ENCODE results near the gene OXLD1.

OXLD1 gene

DNA sequence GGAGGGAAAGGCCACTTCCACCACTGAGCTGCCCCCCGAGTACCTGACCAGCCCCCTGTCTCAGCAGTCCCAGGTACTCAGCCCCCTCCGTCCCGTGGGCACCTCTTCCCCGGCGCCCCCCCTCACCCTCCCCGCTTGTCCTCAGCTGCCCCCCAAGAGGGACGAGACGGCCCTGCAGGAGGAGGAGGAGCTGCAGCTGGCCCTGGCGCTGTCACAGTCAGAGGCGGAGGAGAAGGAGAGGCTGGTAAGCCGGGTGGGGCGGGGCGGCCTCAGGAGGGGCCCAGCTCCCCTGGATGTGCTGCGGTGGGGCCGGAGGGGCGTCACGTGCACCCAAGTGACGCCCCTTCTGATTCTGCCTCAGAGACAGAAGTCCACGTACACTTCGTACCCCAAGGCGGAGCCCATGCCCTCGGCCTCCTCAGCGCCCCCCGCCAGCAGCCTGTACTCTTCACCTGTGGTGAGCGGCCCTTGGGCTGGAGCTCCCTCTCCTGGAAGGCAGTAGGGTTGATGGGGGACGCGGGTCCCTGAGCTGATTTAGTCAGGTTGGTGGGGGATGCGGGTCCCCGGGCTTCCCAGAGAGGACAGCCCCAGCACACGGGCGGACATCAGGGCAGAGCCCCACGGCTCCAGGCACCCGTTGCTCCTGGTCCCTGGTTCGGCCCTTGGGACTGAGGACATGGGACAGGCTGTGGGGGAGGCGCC, 27.3 kb upstream of the OXLD1 start:
- ATAC-seq (no peak), DNase-seq (no peak)
- Mint-ChIP-seq H3K27ac (no peak overlapping the region), H3K9me3 (no peaks in the 10 kb centered on the region), H3K4me3 (no peak overlapping the region), H3K36me3 (ENCODE audit: low read depth) (peaks cover 32% of the 10 kb centered on the region), H3K4me1 (peaks cover 3% of the 10 kb centered on the region), H3K27me3 (no peaks in the 10 kb centered on the region)

DNA sequence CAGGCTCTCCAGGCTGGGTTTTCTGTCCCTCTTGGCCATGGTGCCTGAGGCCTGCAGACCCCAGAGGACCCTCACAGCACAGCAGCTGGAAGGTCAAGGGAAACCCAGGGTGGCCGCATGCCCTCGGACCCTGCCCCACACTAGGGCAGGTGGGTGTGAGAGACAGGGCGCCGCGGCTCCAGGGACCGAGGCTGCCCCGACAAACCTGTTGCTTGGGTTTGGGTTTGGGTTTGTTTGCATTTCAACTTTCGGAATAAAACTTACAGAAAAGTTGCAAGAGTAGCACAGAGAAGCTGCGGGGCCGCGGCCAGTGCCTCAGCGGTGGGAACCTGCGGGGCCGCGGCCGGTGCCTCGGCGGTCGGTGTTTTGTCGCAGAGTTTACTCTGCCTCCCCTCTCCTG, 25.2 kb upstream of the OXLD1 start:
- DNase-seq (no peak), ATAC-seq (no peak)
- peaks cover 30% of the 10 kb centered on the region for H3K36me3 Mint-ChIP-seq (ENCODE audit: low read depth)
- no peak overlapping the region for H3K4me3 Mint-ChIP-seq
- no peak overlapping the region for H3K27ac Mint-ChIP-seq
- H3K9me3 Mint-ChIP-seq = no peaks in the 10 kb centered on the region
- no peaks in the 10 kb centered on the region for H3K27me3 Mint-ChIP-seq
- H3K4me1 Mint-ChIP-seq = peaks cover 8% of the 10 kb centered on the region

DNA sequence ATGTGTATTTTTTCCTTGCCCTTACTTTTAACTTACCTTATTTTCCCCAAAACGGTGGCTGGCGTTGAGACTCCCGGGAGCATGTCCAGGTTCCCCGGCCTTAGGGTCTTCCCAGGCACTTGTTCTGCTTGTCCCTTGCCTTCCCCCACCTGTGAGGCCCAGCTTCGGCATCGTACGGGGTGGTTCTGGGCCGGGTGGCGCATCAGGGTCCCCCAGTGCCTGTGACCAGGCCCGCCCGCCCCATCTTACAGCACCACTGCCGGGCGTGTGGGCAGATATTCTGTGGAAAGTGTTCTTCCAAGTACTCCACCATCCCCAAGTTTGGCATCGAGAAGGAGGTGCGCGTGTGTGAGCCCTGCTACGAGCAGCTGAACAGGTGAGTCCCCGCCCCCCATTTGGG, 24.8 kb upstream of the OXLD1 start:
- Mint-ChIP-seq H3K36me3 (ENCODE audit: low read depth) (peaks cover 33% of the 10 kb centered on the region), H3K27me3 (no peaks in the 10 kb centered on the region), H3K4me3 (no peak overlapping the region), H3K27ac (no peak overlapping the region), H3K9me3 (no peaks in the 10 kb centered on the region), H3K4me1 (peaks cover 10% of the 10 kb centered on the region)
- DNase-seq (no peak), ATAC-seq (no peak)

GRCh38 chr17:81690549-81690948, 24.1 kb upstream of the OXLD1 start:
- Mint-ChIP-seq H3K4me1 (peaks cover 14% of the 10 kb centered on the region), H3K36me3 (ENCODE audit: low read depth) (peaks cover 36% of the 10 kb centered on the region), H3K9me3 (no peaks in the 10 kb centered on the region), H3K27me3 (no peaks in the 10 kb centered on the region), H3K4me3 (no peak overlapping the region), H3K27ac (no peak overlapping the region)
- DNase-seq = no peak
- ATAC-seq = no peak

- Mint-ChIP-seq H3K4me3 (no peak overlapping the region), H3K27me3 (no peaks in the 10 kb centered on the region), H3K4me1 (peaks cover 19% of the 10 kb centered on the region), H3K9me3 (no peaks in the 10 kb centered on the region), H3K36me3 (ENCODE audit: low read depth) (peaks cover 39% of the 10 kb centered on the region), H3K27ac (no peak overlapping the region)
- no peak for ATAC-seq
- DNase-seq = no peak
These were observed 23.7 kb upstream of the OXLD1 start for GRCh38 chr17:81690066-81690465.

DNA sequence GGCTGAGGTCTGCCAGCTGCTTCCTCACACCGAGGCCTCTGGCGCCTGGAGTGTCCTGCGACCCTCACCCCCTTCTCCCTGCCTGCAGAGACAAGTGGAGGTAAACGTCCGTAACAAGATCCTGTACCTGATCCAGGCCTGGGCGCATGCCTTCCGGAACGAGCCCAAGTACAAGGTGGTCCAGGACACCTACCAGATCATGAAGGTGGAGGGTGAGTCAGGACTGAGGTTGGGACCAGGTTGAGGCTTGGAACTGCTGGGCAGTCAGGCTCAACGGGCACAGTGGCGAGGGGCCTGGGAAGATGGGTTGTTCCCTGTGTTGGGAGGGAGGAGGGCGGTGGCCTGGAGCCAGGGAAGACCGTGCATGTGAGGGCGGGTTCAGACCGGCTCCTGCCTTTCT, 22.2 kb upstream of the OXLD1 start:
- Mint-ChIP-seq H3K36me3 (ENCODE audit: low read depth) (peaks cover 46% of the 10 kb centered on the region), H3K27ac (no peak overlapping the region), H3K4me1 (peaks cover 29% of the 10 kb centered on the region), H3K9me3 (no peaks in the 10 kb centered on the region), H3K4me3 (no peak overlapping the region), H3K27me3 (peaks cover 2% of the 10 kb centered on the region)
- ATAC-seq (no peak), DNase-seq (no peak)

DNA sequence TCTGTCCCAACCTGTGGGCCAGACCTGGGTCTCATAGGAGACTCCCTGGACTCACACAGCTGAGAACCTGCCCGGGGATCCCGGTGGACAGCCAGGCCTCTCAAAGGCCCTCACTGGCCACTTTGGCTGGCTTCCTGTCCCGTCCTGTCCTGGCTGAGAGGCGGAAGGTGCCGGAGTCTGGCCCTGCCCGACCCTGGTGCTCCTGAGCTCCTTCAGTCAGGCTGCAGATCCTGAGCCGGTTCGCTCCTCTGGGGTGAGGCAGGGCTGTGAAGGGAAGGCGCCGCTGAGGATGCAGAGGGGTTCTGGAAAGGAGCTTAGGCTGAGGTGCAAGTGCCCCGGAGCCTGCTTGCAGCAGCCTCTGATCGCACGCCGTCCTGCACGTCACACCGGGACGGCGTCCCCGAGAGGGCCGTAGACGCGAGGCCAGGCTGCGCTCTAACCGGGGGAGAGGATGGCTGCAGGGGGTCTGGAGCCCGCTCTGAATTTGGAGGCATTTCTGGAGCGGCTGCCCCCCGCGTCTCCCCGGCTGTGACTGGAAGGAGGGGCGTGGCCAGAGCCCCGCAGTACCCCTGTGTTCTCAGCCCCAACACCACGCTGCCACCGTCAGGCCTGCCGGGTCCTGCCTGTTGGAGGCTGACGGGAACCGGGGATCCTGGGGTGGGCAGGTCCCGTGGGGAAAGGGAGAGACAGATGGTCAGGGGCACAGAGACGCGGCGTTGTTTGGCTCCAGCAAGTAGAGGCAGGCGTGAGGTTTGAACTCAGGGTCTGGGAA, 21.6 kb upstream of the OXLD1 start:
- H3K9me3 Mint-ChIP-seq = no peaks in the 10 kb centered on the region
- no peak overlapping the region for H3K4me3 Mint-ChIP-seq
- peaks cover 47% of the 10 kb centered on the region for H3K36me3 Mint-ChIP-seq (ENCODE audit: low read depth)
- peaks cover 31% of the 10 kb centered on the region for H3K4me1 Mint-ChIP-seq
- ATAC-seq (no peak), DNase-seq (no peak)
- no peak overlapping the region for H3K27ac Mint-ChIP-seq
- H3K27me3 Mint-ChIP-seq = peaks cover 2% of the 10 kb centered on the region

DNA sequence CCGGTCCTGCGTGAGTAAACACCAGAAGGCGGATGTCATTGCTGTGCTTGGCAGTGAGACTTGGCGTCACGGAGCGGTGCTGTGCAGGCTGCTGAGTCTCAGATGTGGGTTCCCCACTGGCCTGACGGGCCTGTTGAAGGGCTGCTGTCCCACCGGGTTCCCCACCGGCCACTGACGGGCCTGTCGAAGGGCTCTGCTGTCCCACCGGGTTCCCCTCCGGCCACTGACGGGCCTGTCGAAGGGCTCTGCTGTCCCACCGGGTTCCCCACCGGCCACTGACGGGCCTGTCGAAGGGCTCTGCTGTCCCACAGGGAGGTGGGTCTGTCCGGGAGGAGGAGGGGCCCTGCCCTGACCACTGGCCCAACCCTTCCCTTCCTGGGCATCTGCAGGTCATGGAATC, 20.2 kb upstream of the OXLD1 start:
- H3K4me1 Mint-ChIP-seq = peaks cover 41% of the 10 kb centered on the region
- ATAC-seq (no peak), DNase-seq (no peak)
- no peak overlapping the region for H3K27ac Mint-ChIP-seq
- H3K27me3 Mint-ChIP-seq = peaks cover 2% of the 10 kb centered on the region
- H3K4me3 Mint-ChIP-seq = no peak overlapping the region
- peaks cover 40% of the 10 kb centered on the region for H3K36me3 Mint-ChIP-seq (ENCODE audit: low read depth)
- no peaks in the 10 kb centered on the region for H3K9me3 Mint-ChIP-seq

DNA sequence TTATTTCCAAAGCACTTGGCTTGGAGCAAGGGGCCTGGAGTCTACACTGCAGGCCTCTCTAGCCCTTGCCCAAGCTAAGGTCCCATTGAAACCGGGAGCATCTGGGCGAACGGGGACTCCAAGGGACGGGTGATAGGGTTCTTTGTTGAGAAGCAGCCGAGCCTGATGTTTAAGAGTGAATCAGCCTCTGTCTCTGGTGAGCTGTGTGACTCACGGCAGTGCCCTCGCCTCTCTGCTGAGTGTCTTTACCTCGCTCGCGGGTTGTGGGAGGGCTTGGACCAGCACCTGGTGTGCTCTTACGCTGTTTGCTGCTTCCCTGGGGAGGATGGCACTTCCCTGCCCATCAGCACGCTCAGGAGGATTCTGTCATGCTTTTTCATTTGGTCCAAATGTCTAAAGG, 18.7 kb upstream of the OXLD1 start:
- Mint-ChIP-seq H3K27ac (peak overlapping the region; percentile 91), H3K4me1 (peaks cover 43% of the 10 kb centered on the region), H3K27me3 (peaks cover 2% of the 10 kb centered on the region), H3K4me3 (peak overlapping the region; percentile 92), H3K36me3 (ENCODE audit: low read depth) (peaks cover 44% of the 10 kb centered on the region), H3K9me3 (no peaks in the 10 kb centered on the region)
- DNase-seq = peak; percentile 54
- ATAC-seq = peak; percentile 44

GRCh38 chr17:81684442-81684911, 18.1 kb upstream of the OXLD1 start:
- Mint-ChIP-seq H3K4me3 (peak overlapping the region; percentile 92), H3K27ac (peak overlapping the region; percentile 91), H3K27me3 (peaks cover 2% of the 10 kb centered on the region), H3K9me3 (no peaks in the 10 kb centered on the region), H3K36me3 (ENCODE audit: low read depth) (peaks cover 42% of the 10 kb centered on the region), H3K4me1 (peaks cover 43% of the 10 kb centered on the region)
- ATAC-seq (no peak), DNase-seq (peak; percentile 43)

DNA sequence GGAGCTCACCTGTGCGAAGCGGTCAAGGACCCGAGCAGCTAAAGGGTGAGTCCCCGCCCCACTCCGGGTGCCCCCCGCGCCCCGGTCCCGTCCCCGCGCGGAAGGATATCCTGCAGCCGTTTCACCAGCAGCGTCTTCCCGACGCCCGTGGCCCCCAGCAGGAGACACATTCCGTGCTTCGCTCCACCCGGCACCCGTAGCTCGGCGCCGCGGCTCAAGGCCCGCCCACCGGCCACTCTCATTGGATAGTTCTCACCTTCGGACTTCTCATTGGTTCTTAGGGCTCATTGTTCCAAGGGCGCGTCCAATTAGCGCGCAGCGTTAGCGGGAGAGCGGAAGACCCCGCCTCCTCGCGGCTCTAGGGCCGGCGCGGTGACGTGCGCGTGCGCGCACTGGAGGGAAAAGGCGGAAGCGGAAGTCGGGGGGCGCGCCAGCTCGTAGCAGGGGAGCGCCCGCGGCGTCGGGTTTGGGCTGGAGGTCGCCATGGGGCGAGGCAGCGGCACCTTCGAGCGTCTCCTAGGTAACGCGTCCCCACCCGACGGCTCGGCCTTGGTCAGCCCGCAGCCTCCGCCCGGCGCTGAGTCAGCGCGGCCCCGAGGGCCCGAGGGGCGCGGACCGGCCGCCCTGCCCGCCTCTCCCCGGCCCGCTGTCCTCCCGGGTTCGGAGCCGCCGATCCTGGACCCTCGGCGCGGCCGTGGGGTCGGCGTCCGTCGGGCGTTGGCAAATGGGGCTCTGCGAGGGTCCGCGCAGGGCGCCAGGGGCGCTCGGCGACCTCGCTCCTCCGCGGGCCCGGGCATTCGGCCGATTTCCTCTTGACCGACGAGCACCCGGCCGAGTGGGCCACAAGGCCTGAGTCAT, 17.4 kb upstream of the OXLD1 start, which contains the start of the genes ARL16 and HGS:
TSS of gene ARL16 (minus strand) at position 214 of the 858 bp plus-strand sequence. CDS start at position 170, 44 bp downstream.
TSS of gene HGS (plus strand) at position 428 of the 858 bp plus-strand sequence. CDS start at position 484, 56 bp downstream.
- Mint-ChIP-seq H3K9me3 (no peaks in the 10 kb centered on the region), H3K4me3 (peak within 1 kb of the TSS; percentile 92), H3K27ac (peak within 1 kb of the TSS; percentile 97), H3K36me3 (ENCODE audit: low read depth) (peaks cover 36% of the 10 kb centered on the region), H3K27me3 (peaks cover 2% of the 10 kb centered on the region), H3K4me1 (peaks cover 41% of the 10 kb centered on the region)
- ATAC-seq (peak; percentile 94), DNase-seq (peak; percentile 98)

- ATAC-seq = peak; percentile 0
- Mint-ChIP-seq H3K9me3 (no peaks in the 10 kb centered on the region), H3K4me3 (peak overlapping the region; percentile 92), H3K27me3 (peaks cover 2% of the 10 kb centered on the region), H3K36me3 (ENCODE audit: low read depth) (peaks cover 31% of the 10 kb centered on the region), H3K4me1 (peaks cover 41% of the 10 kb centered on the region), H3K27ac (peak overlapping the region; percentile 97)
- no peak for DNase-seq
These were observed 16.8 kb upstream of the OXLD1 start for GRCh38 chr17:81683208-81683583.

- Mint-ChIP-seq H3K9me3 (no peaks in the 10 kb centered on the region), H3K4me1 (peaks cover 41% of the 10 kb centered on the region), H3K27me3 (peaks cover 2% of the 10 kb centered on the region), H3K4me3 (peak overlapping the region; percentile 92), H3K27ac (peak overlapping the region; percentile 78), H3K36me3 (ENCODE audit: low read depth) (peaks cover 30% of the 10 kb centered on the region)
- DNase-seq (no peak), ATAC-seq (no peak)
These were observed 16.3 kb upstream of the OXLD1 start for GRCh38 chr17:81682565-81683207.

DNA sequence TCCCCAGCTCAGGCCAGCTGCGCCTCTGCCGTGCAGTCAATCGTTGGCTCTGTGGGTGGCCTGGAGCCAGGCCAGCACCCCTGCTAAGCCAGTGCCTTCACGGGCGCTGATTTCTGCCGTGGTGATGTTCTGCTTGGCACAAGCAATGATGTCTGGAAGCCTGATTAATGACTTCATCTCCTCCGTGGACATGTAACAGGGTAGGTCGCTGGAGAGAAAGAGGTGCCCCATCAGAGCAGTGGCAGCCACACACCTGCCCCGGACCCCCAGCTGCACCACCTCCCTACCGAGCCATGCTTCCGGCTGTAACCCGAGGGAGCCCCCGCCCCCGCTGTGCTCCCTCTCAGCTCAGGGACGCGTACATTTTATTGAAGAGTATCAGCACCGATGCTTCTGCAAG, 15.3 kb upstream of the OXLD1 start:
- no peaks in the 10 kb centered on the region for H3K9me3 Mint-ChIP-seq
- H3K27me3 Mint-ChIP-seq = peaks cover 2% of the 10 kb centered on the region
- H3K36me3 Mint-ChIP-seq (ENCODE audit: low read depth) = peaks cover 23% of the 10 kb centered on the region
- H3K27ac Mint-ChIP-seq = no peak overlapping the region
- no peak for DNase-seq
- H3K4me1 Mint-ChIP-seq = peaks cover 35% of the 10 kb centered on the region
- peak overlapping the region; percentile 6 for H3K4me3 Mint-ChIP-seq
- no peak for ATAC-seq
